ENCODE results near the gene TEX264. TPM values are rescaled to one million over a fixed set of nuclear protein-coding genes. Genes with fewer than 3 reads are reported as not detected.

TEX264 gene
- total and polyA plus RNA-seq, 2 experiments from 2014 or later, result 10.0 to 13.3 TPM

DNA sequence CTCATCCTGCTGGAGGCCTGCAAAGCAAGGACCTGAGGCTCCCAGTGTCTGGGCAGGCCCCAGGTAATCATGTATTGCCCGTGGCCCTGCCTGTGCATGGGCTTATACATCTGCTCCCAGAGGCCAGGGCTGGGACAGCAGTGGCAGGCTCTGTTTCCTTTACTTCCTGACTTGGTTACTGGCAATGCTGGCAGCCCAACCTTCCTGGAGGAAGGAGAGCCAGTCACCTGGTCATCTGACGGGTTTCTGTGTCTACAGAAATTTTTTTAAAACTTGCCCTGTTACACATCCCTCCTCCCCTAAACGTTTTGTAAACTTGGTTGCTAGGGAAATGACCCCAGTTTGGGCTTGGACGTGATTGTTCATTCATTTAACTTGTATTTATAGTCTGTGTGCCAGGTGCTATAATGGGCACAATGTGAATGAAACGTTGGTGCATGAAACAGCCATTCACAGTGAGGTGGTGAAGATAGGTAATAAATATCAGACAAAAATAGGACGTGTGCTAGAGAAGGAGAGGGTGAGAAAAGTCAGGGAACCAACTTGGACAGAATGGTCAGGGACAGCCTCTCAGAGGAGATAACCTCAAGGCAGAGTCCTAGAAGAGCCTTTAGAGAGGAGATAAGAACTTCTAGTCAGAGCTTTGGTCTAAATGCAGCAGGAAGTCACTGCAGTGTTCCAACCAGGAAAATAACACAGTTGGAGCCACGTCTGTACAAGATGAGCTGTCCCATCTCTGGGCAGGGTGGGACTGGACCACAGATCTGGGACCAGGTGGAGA is 14.1 kb downstream of the TEX264 start:
- no peak for DNase-seq (ENCODE audit: low spot score)
- no peak overlapping the region for H3K4me2 ChIP-seq
- no peaks in the 10 kb centered on the region; the same call in 1 of the 2 replicates for H3K4me1 ChIP-seq (ENCODE audit: insufficient read depth)
- no peaks in the 10 kb centered on the region for H3F3A ChIP-seq (replicated peaks; ENCODE audit: low read depth)
- H3K36me3 ChIP-seq (ENCODE audit: insufficient read depth), result no peaks in the 10 kb centered on the region
- H4K20me1 ChIP-seq (replicated peaks; ENCODE audit: insufficient read depth), result no peaks in the 10 kb centered on the region
- ATAC-seq, result no peak
- H3K9me3 Mint-ChIP-seq, result no peaks in the 10 kb centered on the region
- H3K27ac Mint-ChIP-seq, result no peak overlapping the region
- peaks cover 20% of the 10 kb centered on the region for H3K4me1 Mint-ChIP-seq
- H3K4me3 Mint-ChIP-seq, result no peak overlapping the region
- H3K36me3 Mint-ChIP-seq (ENCODE audit: low read depth), result peaks cover 7% of the 10 kb centered on the region; the same call in 2 of the 3 replicates
- H3K27me3 Mint-ChIP-seq (ENCODE audit: insufficient read depth, low read depth, poor library complexity), result peaks cover 23% of the 10 kb centered on the region
- H2AFZ ChIP-seq, result no peak overlapping the region
- H3K9me2 ChIP-seq (ENCODE audit: insufficient read depth), result no peaks in the 10 kb centered on the region
- TF ChIP-seq REST (IDR thresholded peaks at IDR 0.05; ENCODE audit: unreplicated experiment) (no peak), JUNB (IDR thresholded peaks at IDR 0.05; ENCODE audit: unreplicated experiment) (no peak), EZH2 (IDR thresholded peaks at IDR 0.05; ENCODE audit: low read depth, unreplicated experiment) (no peak), POLR2AphosphoS5 (IDR thresholded peaks at IDR 0.05; ENCODE audit: low read depth) (no peak), CREB1 (CRISPR knock-in tag; IDR thresholded peaks at IDR 0.05; ENCODE audit: low read depth) (no peak), ZNF114 (CRISPR knock-in tag; IDR thresholded peaks at IDR 0.05) (no peak), ETS1 (IDR thresholded peaks at IDR 0.05) (no peak), ZNF331 (CRISPR knock-in tag; IDR thresholded peaks at IDR 0.05; ENCODE audit: low read depth) (no peak), NANOG (IDR thresholded peaks at IDR 0.05; ENCODE audit: borderline replicate concordance) (no peak), ZNF462 (CRISPR knock-in tag; IDR thresholded peaks at IDR 0.05) (no peak), EZH2phosphoT487 (IDR thresholded peaks at IDR 0.05; ENCODE audit: unreplicated experiment) (no peak), STAT1 (IDR thresholded peaks at IDR 0.05; ENCODE audit: unreplicated experiment) (no peak)
- TF ChIP-seq, protein P1, sequence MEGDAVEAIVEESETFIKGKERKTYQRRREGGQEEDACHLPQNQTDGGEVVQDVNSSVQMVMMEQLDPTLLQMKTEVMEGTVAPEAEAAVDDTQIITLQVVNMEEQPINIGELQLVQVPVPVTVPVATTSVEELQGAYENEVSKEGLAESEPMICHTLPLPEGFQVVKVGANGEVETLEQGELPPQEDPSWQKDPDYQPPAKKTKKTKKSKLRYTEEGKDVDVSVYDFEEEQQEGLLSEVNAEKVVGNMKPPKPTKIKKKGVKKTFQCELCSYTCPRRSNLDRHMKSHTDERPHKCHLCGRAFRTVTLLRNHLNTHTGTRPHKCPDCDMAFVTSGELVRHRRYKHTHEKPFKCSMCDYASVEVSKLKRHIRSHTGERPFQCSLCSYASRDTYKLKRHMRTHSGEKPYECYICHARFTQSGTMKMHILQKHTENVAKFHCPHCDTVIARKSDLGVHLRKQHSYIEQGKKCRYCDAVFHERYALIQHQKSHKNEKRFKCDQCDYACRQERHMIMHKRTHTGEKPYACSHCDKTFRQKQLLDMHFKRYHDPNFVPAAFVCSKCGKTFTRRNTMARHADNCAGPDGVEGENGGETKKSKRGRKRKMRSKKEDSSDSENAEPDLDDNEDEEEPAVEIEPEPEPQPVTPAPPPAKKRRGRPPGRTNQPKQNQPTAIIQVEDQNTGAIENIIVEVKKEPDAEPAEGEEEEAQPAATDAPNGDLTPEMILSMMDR (conservative IDR thresholded peaks at IDR 0.05; ENCODE audit: low read depth in 2 of 2), result no peak
- no peak overlapping the region for H3K4me3 ChIP-seq
- no peaks in the 10 kb centered on the region for H3K79me2 ChIP-seq (replicated peaks; ENCODE audit: insufficient read depth)
- H3K27me3 ChIP-seq (ENCODE audit: insufficient read depth), result no peaks in the 10 kb centered on the region
- H3K27ac ChIP-seq (ENCODE audit: low read depth), result no peak overlapping the region

All from GM23338 (cell line).